IPS DF 19.7 (cell line): ENCODE measurements around the gene PSD4.

Experiments used
- DNase-seq: peaks from one replicate; pipeline ENCODE4 v3.0.0-alpha.2; 2013; ENCODE audit warnings: low read depth, low spot score

The PSD4 gene

GRCh38 chr2:113206251-113206650 is 32.5 kb downstream of the PSD4 start:
- DNase-seq = no peak

- no peak for DNase-seq
Observed at GRCh38 chr2:113207021-113207420, 33.2 kb downstream of the PSD4 start.

GRCh38 chr2:113208396-113208795 is 34.6 kb downstream of the PSD4 start:
- DNase-seq = no peak

GRCh38 chr2:113209011-113209645 is 35.4 kb downstream of the PSD4 start:
- no peak for DNase-seq

- no peak for DNase-seq
Observed at GRCh38 chr2:113209646-113210171, 35.9 kb downstream of the PSD4 start.

- no peak for DNase-seq
Observed at GRCh38 chr2:113211226-113212105, 37.7 kb downstream of the PSD4 start.

- no peak for DNase-seq
Observed at GRCh38 chr2:113212245-113213060, 38.7 kb downstream of the PSD4 start.

GRCh38 chr2:113213061-113213930 is 39.5 kb downstream of the PSD4 start:
- no peak for DNase-seq

- DNase-seq = no peak
Observed at GRCh38 chr2:113214141-113214540, 40.4 kb downstream of the PSD4 start.

- DNase-seq = no peak
Observed at GRCh38 chr2:113215056-113215455, 41.3 kb downstream of the PSD4 start.

- DNase-seq = no peak
Observed at GRCh38 chr2:113216321-113216720, 42.5 kb downstream of the PSD4 start.

- no peak for DNase-seq
Observed at GRCh38 chr2:113216891-113217454, 43.2 kb downstream of the PSD4 start.

- DNase-seq = no peak
Observed at GRCh38 chr2:113217455-113218282, 43.9 kb downstream of the PSD4 start.

- DNase-seq = no peak
Observed at GRCh38 chr2:113218283-113219091, 44.7 kb downstream of the PSD4 start.

- no peak for DNase-seq
Observed at GRCh38 chr2:113219092-113219441, 45.3 kb downstream of the PSD4 start.

GRCh38 chr2:113219525-113219888 is 45.7 kb downstream of the PSD4 start:
- DNase-seq = no peak

GRCh38 chr2:113219889-113220641 is 46.3 kb downstream of the PSD4 start:
- no peak for DNase-seq

- no peak for DNase-seq
Observed at GRCh38 chr2:113220970-113221708, 47.4 kb downstream of the PSD4 start.
